MM.1S (cell line): ENCODE measurements around the gene SKIDA1.

Experiments used
- CTCF ChIP-seq: fragments of 300-600 bp; sonication (generic); IDR thresholded peaks from 2 replicates; pipeline ENCODE4 v1.5.1; 2016; ENCODE audit warnings: antibody characterized with exemption, low read length, mixed read lengths
- EZH2phosphoT487 ChIP-seq: fragments of 300-600 bp; sonication (generic); IDR thresholded peaks from 2 replicates; pipeline ENCODE4 v1.6.1; 2018; ENCODE audit warnings: antibody characterized with exemption, low read length

GRCh38 chr10:21531164-21531563 lies 5.7 kb upstream of the SKIDA1 start:
- no peak for TF ChIP-seq CTCF
- TF ChIP-seq EZH2phosphoT487 = no peak
